ENCODE results near the gene CHGA. TPM values are rescaled to one million over a fixed set of nuclear protein-coding genes. Genes with fewer than 3 reads are reported as not detected.

Gene CHGA
- polyA plus RNA-seq, 1 experiment, result not detected

GRCh38 chr14:92922155-92922735 is 705 bp upstream of the CHGA start:
- TF ChIP-seq CTCF (IDR thresholded peaks at IDR 0.05; ENCODE audit: low read depth, low read length), result no peak
- H3K27me3 ChIP-seq (ENCODE audit: control insufficient read depth, insufficient read depth, low read length), result peaks cover 18% of the 10 kb centered on the region
- H3K9me3 ChIP-seq (ENCODE audit: control insufficient read depth, insufficient read depth, low read length), result no peaks in the 10 kb centered on the region
- ChIA-PET POLR2A (no interaction called here), CTCF (no interaction called here)
- H3K4me3 ChIP-seq (ENCODE audit: low read depth, low read length), result no peak overlapping the region
- no peak overlapping the region for H3K27ac ChIP-seq (ENCODE audit: low read depth, low read length)
- no peak for DNase-seq (ENCODE audit: low read depth, low spot score)

GRCh38 chr14:92923744-92924103 is 774 bp downstream of the CHGA start:
- Histone ChIP-seq H3K4me3 (ENCODE audit: low read depth, low read length) (no peak overlapping the region), H3K27me3 (ENCODE audit: control insufficient read depth, insufficient read depth, low read length) (peaks cover 18% of the 10 kb centered on the region), H3K27ac (ENCODE audit: low read depth, low read length) (no peak overlapping the region), H3K9me3 (ENCODE audit: control insufficient read depth, insufficient read depth, low read length) (no peaks in the 10 kb centered on the region)
- POLR2A ChIA-PET, result no interaction called here
- TF ChIP-seq CTCF (IDR thresholded peaks at IDR 0.05; ENCODE audit: low read depth, low read length), result no peak
- DNase-seq (ENCODE audit: low read depth, low spot score), result no peak
- CTCF ChIA-PET, result no interaction called here

GRCh38 chr14:92924247-92924646 is 1.3 kb downstream of the CHGA start:
- POLR2A ChIA-PET, result no interaction called here
- H3K4me3 ChIP-seq (ENCODE audit: low read depth, low read length), result no peak overlapping the region
- no peak for DNase-seq (ENCODE audit: low read depth, low spot score)

GRCh38 chr14:92925446-92925845 is 2.5 kb downstream of the CHGA start:
- Histone ChIP-seq H3K27ac (ENCODE audit: low read depth, low read length) (no peak overlapping the region), H3K27me3 (ENCODE audit: control insufficient read depth, insufficient read depth, low read length) (peaks cover 18% of the 10 kb centered on the region), H3K9me3 (ENCODE audit: control insufficient read depth, insufficient read depth, low read length) (no peaks in the 10 kb centered on the region; the same call in 1 of the 2 replicates), H3K4me3 (ENCODE audit: low read depth, low read length) (no peak overlapping the region)
- CTCF ChIA-PET, result no interaction called here
- POLR2A ChIA-PET, result no interaction called here
- DNase-seq (ENCODE audit: low read depth, low spot score), result no peak
- no peak for TF ChIP-seq CTCF (IDR thresholded peaks at IDR 0.05; ENCODE audit: low read depth, low read length)

More at GRCh38 chr14:92924247-92924646, 1.3 kb downstream of the CHGA start:
- H3K27me3 ChIP-seq (ENCODE audit: control insufficient read depth, insufficient read depth, low read length), result peaks cover 18% of the 10 kb centered on the region
- H3K27ac ChIP-seq (ENCODE audit: low read depth, low read length), result no peak overlapping the region
- no peaks in the 10 kb centered on the region; the same call in 1 of the 2 replicates for H3K9me3 ChIP-seq (ENCODE audit: control insufficient read depth, insufficient read depth, low read length)
- CTCF ChIA-PET, result no interaction called here
- no peak for TF ChIP-seq CTCF (IDR thresholded peaks at IDR 0.05; ENCODE audit: low read depth, low read length)

GRCh38 chr14:92926180-92926845 is 3.4 kb downstream of the CHGA start:
- H3K27me3 ChIP-seq (ENCODE audit: control insufficient read depth, insufficient read depth, low read length), result peaks cover 18% of the 10 kb centered on the region
- DNase-seq (ENCODE audit: low read depth, low spot score), result no peak
- no peak overlapping the region for H3K27ac ChIP-seq (ENCODE audit: low read depth, low read length)
- H3K4me3 ChIP-seq (ENCODE audit: low read depth, low read length), result no peak overlapping the region
- H3K9me3 ChIP-seq (ENCODE audit: control insufficient read depth, insufficient read depth, low read length), result no peaks in the 10 kb centered on the region; the same call in 1 of the 2 replicates
- no peak for TF ChIP-seq CTCF (IDR thresholded peaks at IDR 0.05; ENCODE audit: low read depth, low read length)
- ChIA-PET POLR2A (no interaction called here), CTCF (no interaction called here)

Data from AG04450 (cell line).